GM23338 (cell line): ENCODE data around the gene MRPL38. TPM values are rescaled to one million over a fixed set of nuclear protein-coding genes. Genes with fewer than 3 reads are reported as not detected.

Experiments used
- ATAC-seq: fragments of 200-7000 bp; cut with Tn5 transposase; 3 replicates; pipeline ENCODE4 v1.9.1; 2020
- DNase-seq: peaks from one replicate; pipeline ENCODE4 v3.0.0-alpha.2; 2015; ENCODE audit warnings: low spot score
- H2AFZ ChIP-seq: fragments of 200-600 bp; sonication (generic); 2 replicates; pipeline ENCODE4 v1.8.0; 2016; ENCODE audit warnings: antibody characterized with exemption, mild to moderate bottlenecking, moderate library complexity
- H3F3A ChIP-seq: fragments of 200-600 bp; sonication (generic); replicated peaks from 2 replicates; pipeline ENCODE4 v1.8.0; 2017; ENCODE audit warnings: antibody characterized with exemption, mixed run types, low read depth
- H3K27ac ChIP-seq: fragments of 200-600 bp; sonication (generic); 2 replicates; pipeline ENCODE4 v1.6.1; 2016; ENCODE audit warnings: low read depth
- H3K27me3 ChIP-seq: fragments of 200-600 bp; sonication (generic); 2 replicates; pipeline ENCODE4 v1.8.0; 2016; ENCODE audit warnings: mild to moderate bottlenecking, mixed run types, moderate library complexity; ENCODE audit not compliant: insufficient read depth
- H3K36me3 ChIP-seq: fragments of 200-600 bp; sonication (generic); 2 replicates; pipeline ENCODE4 v1.8.0; 2016; ENCODE audit warnings: mild to moderate bottlenecking; ENCODE audit not compliant: insufficient read depth
- H3K4me1 ChIP-seq: fragments of 200-600 bp; sonication (generic); 2 replicates; pipeline ENCODE4 v1.8.0; 2016; ENCODE audit warnings: mild to moderate bottlenecking, moderate library complexity; ENCODE audit not compliant: insufficient read depth
- H3K4me2 ChIP-seq: fragments of 200-600 bp; sonication (generic); 2 replicates; pipeline ENCODE4 v1.7.1; 2017; ENCODE audit warnings: mixed run types
- H3K4me3 ChIP-seq: fragments of 200-600 bp; sonication (generic); 2 replicates; pipeline ENCODE4 v1.6.1; 2016; ENCODE audit warnings: mixed run types
- H3K79me2 ChIP-seq: fragments of 200-600 bp; sonication (generic); replicated peaks from 2 replicates; pipeline ENCODE4 v1.8.0; 2017; ENCODE audit warnings: mild to moderate bottlenecking; ENCODE audit not compliant: insufficient read depth
- H3K9me2 ChIP-seq: fragments of 200-600 bp; sonication (generic); 2 replicates; pipeline ENCODE4 v1.8.0; 2017; ENCODE audit not compliant: insufficient read depth
- H4K20me1 ChIP-seq: fragments of 200-600 bp; sonication (generic); replicated peaks from 2 replicates; pipeline ENCODE4 v1.8.0; 2017; ENCODE audit warnings: mild to moderate bottlenecking; ENCODE audit not compliant: insufficient read depth
- H3K27ac Mint-ChIP-seq: 2 replicates; pipeline ENCODE4 v1.8.0; 2020; ENCODE audit warnings: inconsistent platforms, mild to moderate bottlenecking, moderate library complexity, mixed read lengths
- H3K27me3 Mint-ChIP-seq: 3 replicates; pipeline ENCODE4 v1.8.0; 2022; ENCODE audit warnings: low read depth, mild to moderate bottlenecking, moderate library complexity, mixed read lengths, inconsistent platforms; ENCODE audit not compliant: insufficient read depth, poor library complexity
- H3K36me3 Mint-ChIP-seq: 3 replicates; pipeline ENCODE4 v1.8.0; 2021; ENCODE audit warnings: low read depth, mild to moderate bottlenecking, inconsistent platforms, moderate library complexity, mixed read lengths
- H3K4me1 Mint-ChIP-seq: 3 replicates; pipeline ENCODE4 v1.8.0; 2020; ENCODE audit warnings: mild to moderate bottlenecking, inconsistent platforms, mixed read lengths
- H3K4me3 Mint-ChIP-seq: 3 replicates; pipeline ENCODE4 v1.8.0; 2021; ENCODE audit warnings: moderate library complexity, mild to moderate bottlenecking, inconsistent platforms, mixed read lengths
- H3K9me3 Mint-ChIP-seq: 3 replicates; pipeline ENCODE4 v1.8.0; 2020; ENCODE audit warnings: moderate library complexity, mild to moderate bottlenecking, inconsistent platforms, mixed read lengths
- CREB1 ChIP-seq: fragments of 250-450 bp; sonication (Bioruptor Pico); IDR thresholded peaks from 2 replicates; pipeline ENCODE4 v1.5.0; 2020; ENCODE audit warnings: low read depth, mild to moderate bottlenecking, moderate library complexity
- CTCF ChIP-seq, 2 experiments: fragments of 200-600 bp in 1 of 2; sonication (generic) in 1 of 2; conservative IDR thresholded peaks; 2 replicates each; pipeline versions ENCODE4 v1.5.1 to v1.6.1; 2016 to 2017; ENCODE audit warnings: antibody characterized with exemption in 2 of 2, low read depth in 2 of 2, mild to moderate bottlenecking in 2 of 2, moderate library complexity in 1 of 2
- EZH2 ChIP-seq: fragments of 200-600 bp; sonication (generic); IDR thresholded peaks from one replicate; pipeline ENCODE4 v1.8.0; 2017; ENCODE audit warnings: antibody characterized with exemption, mild to moderate bottlenecking, low read depth; ENCODE audit not compliant: unreplicated experiment
- EZH2phosphoT487 ChIP-seq: fragments of 200-600 bp; sonication (generic); IDR thresholded peaks from one replicate; pipeline ENCODE4 v1.8.1; 2018; ENCODE audit warnings: antibody characterized with exemption; ENCODE audit not compliant: unreplicated experiment
- JUNB ChIP-seq: IDR thresholded peaks from one replicate; pipeline ENCODE4 v1.6.1; 2016; ENCODE audit warnings: antibody characterized with exemption; ENCODE audit not compliant: unreplicated experiment
- POLR2AphosphoS5 ChIP-seq: IDR thresholded peaks from 2 replicates; pipeline ENCODE4 v1.6.1; 2016; ENCODE audit warnings: antibody characterized with exemption, low read depth
- STAT1 ChIP-seq: IDR thresholded peaks from one replicate; pipeline ENCODE4 v1.6.1; 2016; ENCODE audit warnings: antibody characterized with exemption; ENCODE audit not compliant: unreplicated experiment
- ZNF331 ChIP-seq: fragments of 250-450 bp; sonication (Bioruptor Pico); IDR thresholded peaks from 2 replicates; pipeline ENCODE4 v1.5.0; 2020; ENCODE audit warnings: low read depth, mild to moderate bottlenecking, moderate library complexity
- polyA plus RNA-seq: library from polyadenylated mRNA; unstranded; fragments of >200 nt; fragmentation: Nextera tagmentation; extraction: Ambion mirVana; gene quantifications from 2 replicates; pipeline ENCODE4 v1.2.1, GENCODE V29; 2016
- total RNA-seq: library from RNA; depleted of rRNA; stranded (reverse); fragments of >200 nt; shearing (Covaris generic); gene quantifications from 2 replicates; pipeline ENCODE4 v1.2.3, GENCODE V29; 2014
- TF ChIP-seq, protein P1 (sequence below): fragments of 250-450 bp; sonication (Bioruptor Pico); IDR thresholded peaks from 2 replicates; pipeline ENCODE4 v1.5.0; 2020; ENCODE audit warnings: mild to moderate bottlenecking, moderate library complexity
- TF ChIP-seq, protein P2 (sequence below): IDR thresholded peaks from one replicate; pipeline ENCODE4 v1.6.1; 2018; ENCODE audit warnings: antibody characterized with exemption; ENCODE audit not compliant: unreplicated experiment
- TF ChIP-seq, protein P3 (sequence below): IDR thresholded peaks from 2 replicates; pipeline ENCODE4 v1.6.1; 2016; ENCODE audit warnings: antibody characterized with exemption

Gene MRPL38
- total and polyA plus RNA-seq, 2 experiments from 2014 or later: 63.6 to 90.0 TPM

DNA sequence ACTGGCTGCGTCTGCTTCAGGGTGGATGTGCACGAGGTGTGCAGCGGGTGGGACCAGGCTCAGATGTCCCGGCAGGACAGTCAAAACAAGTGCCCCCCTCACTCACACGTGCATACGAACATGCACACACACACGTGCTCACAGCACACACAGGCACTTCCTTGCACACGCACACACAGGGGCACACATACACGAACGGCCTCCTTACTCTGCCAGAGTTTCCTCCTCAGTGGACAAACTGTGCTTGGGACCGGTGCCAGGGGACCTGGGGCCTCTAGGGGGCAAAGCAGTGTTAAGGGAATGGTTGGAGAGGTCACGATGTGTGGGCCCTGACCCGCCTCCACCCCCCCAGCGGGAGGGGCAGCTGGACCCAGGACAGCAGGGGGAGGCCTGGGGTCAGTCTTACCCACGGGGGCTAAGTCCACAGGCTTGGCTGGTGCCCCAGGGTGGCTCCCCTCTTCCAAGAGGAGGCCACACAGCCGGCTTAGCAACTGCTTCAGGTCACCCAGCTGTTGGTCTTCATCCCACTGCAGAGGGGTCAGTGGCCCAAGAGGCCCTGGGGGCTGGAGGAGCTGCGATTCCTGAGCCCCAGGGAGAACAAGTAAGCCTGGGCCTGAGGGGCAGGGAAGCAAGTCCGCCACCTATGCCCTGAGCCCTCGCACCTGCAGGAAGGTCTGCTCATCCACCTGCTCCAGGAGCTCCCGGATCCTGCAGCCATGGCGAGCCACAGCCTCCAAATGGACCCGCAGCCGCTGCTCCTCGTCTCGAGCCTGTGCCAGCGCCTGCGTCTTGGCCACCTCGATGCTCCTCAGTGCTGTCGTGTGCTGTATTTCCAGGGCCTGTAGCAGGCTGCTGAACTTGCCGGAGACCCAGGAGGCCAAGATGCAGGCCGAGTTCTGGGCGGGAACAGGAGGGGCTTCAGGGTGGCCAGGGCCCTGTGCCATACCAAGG is 12.8 kb downstream of the MRPL38 start:
- Histone ChIP-seq H4K20me1 (no peaks in the 10 kb centered on the region; the same call in 1 of the 2 replicates), H3F3A (peaks cover 18% of the 10 kb centered on the region), H3K27me3 (no peaks in the 10 kb centered on the region), H3K4me1 (peaks cover 11% of the 10 kb centered on the region; the same call in 1 of the 2 replicates), H3K4me2 (no peak overlapping the region), H3K79me2 (peaks cover 18% of the 10 kb centered on the region), H3K27ac (no peak overlapping the region), H3K4me3 (no peak overlapping the region), H3K9me2 (no peaks in the 10 kb centered on the region), H3K36me3 (no peaks in the 10 kb centered on the region), H2AFZ (no peak overlapping the region)
- peaks cover 18% of the 10 kb centered on the region for H3K27me3 Mint-ChIP-seq
- no peaks in the 10 kb centered on the region for H3K9me3 Mint-ChIP-seq
- TF ChIP-seq, protein P1, sequence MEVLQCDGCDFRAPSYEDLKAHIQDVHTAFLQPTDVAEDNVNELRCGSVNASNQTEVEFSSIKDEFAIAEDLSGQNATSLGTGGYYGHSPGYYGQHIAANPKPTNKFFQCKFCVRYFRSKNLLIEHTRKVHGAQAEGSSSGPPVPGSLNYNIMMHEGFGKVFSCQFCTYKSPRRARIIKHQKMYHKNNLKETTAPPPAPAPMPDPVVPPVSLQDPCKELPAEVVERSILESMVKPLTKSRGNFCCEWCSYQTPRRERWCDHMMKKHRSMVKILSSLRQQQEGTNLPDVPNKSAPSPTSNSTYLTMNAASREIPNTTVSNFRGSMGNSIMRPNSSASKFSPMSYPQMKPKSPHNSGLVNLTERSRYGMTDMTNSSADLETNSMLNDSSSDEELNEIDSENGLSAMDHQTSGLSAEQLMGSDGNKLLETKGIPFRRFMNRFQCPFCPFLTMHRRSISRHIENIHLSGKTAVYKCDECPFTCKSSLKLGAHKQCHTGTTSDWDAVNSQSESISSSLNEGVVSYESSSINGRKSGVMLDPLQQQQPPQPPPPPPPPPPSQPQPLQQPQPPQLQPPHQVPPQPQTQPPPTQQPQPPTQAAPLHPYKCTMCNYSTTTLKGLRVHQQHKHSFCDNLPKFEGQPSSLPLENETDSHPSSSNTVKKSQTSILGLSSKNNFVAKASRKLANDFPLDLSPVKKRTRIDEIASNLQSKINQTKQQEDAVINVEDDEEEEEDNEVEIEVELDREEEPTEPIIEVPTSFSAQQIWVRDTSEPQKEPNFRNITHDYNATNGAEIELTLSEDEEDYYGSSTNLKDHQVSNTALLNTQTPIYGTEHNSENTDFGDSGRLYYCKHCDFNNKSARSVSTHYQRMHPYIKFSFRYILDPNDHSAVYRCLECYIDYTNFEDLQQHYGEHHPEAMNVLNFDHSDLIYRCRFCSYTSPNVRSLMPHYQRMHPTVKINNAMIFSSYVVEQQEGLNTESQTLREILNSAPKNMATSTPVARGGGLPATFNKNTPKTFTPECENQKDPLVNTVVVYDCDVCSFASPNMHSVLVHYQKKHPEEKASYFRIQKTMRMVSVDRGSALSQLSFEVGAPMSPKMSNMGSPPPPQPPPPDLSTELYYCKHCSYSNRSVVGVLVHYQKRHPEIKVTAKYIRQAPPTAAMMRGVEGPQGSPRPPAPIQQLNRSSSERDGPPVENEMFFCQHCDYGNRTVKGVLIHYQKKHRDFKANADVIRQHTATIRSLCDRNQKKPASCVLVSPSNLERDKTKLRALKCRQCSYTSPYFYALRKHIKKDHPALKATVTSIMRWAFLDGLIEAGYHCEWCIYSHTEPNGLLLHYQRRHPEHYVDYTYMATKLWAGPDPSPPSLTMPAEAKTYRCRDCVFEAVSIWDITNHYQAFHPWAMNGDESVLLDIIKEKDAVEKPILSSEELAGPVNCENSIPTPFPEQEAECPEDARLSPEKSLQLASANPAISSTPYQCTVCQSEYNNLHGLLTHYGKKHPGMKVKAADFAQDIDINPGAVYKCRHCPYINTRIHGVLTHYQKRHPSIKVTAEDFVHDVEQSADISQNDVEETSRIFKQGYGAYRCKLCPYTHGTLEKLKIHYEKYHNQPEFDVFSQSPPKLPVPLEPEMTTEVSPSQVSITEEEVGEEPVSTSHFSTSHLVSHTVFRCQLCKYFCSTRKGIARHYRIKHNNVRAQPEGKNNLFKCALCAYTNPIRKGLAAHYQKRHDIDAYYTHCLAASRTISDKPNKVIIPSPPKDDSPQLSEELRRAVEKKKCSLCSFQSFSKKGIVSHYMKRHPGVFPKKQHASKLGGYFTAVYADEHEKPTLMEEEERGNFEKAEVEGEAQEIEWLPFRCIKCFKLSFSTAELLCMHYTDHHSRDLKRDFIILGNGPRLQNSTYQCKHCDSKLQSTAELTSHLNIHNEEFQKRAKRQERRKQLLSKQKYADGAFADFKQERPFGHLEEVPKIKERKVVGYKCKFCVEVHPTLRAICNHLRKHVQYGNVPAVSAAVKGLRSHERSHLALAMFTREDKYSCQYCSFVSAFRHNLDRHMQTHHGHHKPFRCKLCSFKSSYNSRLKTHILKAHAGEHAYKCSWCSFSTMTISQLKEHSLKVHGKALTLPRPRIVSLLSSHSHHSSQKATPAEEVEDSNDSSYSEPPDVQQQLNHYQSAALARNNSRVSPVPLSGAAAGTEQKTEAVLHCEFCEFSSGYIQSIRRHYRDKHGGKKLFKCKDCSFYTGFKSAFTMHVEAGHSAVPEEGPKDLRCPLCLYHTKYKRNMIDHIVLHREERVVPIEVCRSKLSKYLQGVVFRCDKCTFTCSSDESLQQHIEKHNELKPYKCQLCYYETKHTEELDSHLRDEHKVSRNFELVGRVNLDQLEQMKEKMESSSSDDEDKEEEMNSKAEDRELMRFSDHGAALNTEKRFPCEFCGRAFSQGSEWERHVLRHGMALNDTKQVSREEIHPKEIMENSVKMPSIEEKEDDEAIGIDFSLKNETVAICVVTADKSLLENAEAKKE: no peak
- no peak for TF ChIP-seq EZH2phosphoT487
- no peak for TF ChIP-seq ZNF331 (CRISPR knock-in tag)
- TF ChIP-seq, protein P2, sequence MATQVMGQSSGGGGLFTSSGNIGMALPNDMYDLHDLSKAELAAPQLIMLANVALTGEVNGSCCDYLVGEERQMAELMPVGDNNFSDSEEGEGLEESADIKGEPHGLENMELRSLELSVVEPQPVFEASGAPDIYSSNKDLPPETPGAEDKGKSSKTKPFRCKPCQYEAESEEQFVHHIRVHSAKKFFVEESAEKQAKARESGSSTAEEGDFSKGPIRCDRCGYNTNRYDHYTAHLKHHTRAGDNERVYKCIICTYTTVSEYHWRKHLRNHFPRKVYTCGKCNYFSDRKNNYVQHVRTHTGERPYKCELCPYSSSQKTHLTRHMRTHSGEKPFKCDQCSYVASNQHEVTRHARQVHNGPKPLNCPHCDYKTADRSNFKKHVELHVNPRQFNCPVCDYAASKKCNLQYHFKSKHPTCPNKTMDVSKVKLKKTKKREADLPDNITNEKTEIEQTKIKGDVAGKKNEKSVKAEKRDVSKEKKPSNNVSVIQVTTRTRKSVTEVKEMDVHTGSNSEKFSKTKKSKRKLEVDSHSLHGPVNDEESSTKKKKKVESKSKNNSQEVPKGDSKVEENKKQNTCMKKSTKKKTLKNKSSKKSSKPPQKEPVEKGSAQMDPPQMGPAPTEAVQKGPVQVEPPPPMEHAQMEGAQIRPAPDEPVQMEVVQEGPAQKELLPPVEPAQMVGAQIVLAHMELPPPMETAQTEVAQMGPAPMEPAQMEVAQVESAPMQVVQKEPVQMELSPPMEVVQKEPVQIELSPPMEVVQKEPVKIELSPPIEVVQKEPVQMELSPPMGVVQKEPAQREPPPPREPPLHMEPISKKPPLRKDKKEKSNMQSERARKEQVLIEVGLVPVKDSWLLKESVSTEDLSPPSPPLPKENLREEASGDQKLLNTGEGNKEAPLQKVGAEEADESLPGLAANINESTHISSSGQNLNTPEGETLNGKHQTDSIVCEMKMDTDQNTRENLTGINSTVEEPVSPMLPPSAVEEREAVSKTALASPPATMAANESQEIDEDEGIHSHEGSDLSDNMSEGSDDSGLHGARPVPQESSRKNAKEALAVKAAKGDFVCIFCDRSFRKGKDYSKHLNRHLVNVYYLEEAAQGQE: no peak
- TF ChIP-seq EZH2: no peak
- TF ChIP-seq POLR2AphosphoS5: no peak
- TF ChIP-seq STAT1: no peak
- TF ChIP-seq, protein P3, sequence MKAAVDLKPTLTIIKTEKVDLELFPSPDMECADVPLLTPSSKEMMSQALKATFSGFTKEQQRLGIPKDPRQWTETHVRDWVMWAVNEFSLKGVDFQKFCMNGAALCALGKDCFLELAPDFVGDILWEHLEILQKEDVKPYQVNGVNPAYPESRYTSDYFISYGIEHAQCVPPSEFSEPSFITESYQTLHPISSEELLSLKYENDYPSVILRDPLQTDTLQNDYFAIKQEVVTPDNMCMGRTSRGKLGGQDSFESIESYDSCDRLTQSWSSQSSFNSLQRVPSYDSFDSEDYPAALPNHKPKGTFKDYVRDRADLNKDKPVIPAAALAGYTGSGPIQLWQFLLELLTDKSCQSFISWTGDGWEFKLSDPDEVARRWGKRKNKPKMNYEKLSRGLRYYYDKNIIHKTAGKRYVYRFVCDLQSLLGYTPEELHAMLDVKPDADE: no peak
- no peak for TF ChIP-seq JUNB
- TF ChIP-seq CREB1 (CRISPR knock-in tag): no peak
- no peak for TF ChIP-seq CTCF (conservative IDR thresholded peaks at IDR 0.05; ENCODE audit: low read depth in 2 of 2)
- ATAC-seq (no peak), DNase-seq (no peak)
- H3K4me3 Mint-ChIP-seq: no peak overlapping the region
- peaks cover 18% of the 10 kb centered on the region for H3K4me1 Mint-ChIP-seq
- H3K36me3 Mint-ChIP-seq: peaks cover 25% of the 10 kb centered on the region
- H3K27ac Mint-ChIP-seq: no peak overlapping the region
